Stimulated activated effector memory CD8-positive, alpha-beta T cell treated with anti-CD3 and anti-CD28 coated beads, Interleukin-12 subunit alpha, Interleukin-12 subunit beta, amount 100 ng/mL, for 72 hours (primary cell): ENCODE measurements around the gene WWTR1.

Experiments
- ATAC-seq: fragments of 150-1000 bp; cut with Tn5 transposase; 2 replicates; pipeline ENCODE4 v1.10.0; 2021
- DNase-seq, 2 donors: peaks; one replicate each; pipeline ENCODE4 v3.0.0; 2021 to 2022; ENCODE audit warnings: low spot score in 2 of 2
- H3K27ac Mint-ChIP-seq: one replicate; pipeline ENCODE4 v1.8.0; 2022; ENCODE audit warnings: mild to moderate bottlenecking, mixed read lengths
- H3K36me3 Mint-ChIP-seq: one replicate; pipeline ENCODE4 v1.8.0; 2022; ENCODE audit warnings: mild to moderate bottlenecking, mixed read lengths
- H3K4me1 Mint-ChIP-seq: one replicate; pipeline ENCODE4 v1.8.0; 2022; ENCODE audit warnings: mixed read lengths
- H3K4me3 Mint-ChIP-seq: one replicate; pipeline ENCODE4 v1.8.0; 2022; ENCODE audit warnings: mild to moderate bottlenecking, mixed read lengths
- H3K9me3 Mint-ChIP-seq: one replicate; pipeline ENCODE4 v1.8.0; 2022; ENCODE audit warnings: mixed read lengths

WWTR1 gene

GRCh38 chr3:149596134-149596770, 61.6 kb downstream of the WWTR1 start:
- Mint-ChIP-seq H3K36me3 (no peaks in the 10 kb centered on the region), H3K9me3 (no peaks in the 10 kb centered on the region), H3K4me3 (no peak overlapping the region), H3K27ac (no peak overlapping the region), H3K4me1 (no peaks in the 10 kb centered on the region)
- ATAC-seq (no peak), DNase-seq (no peak)

DNA sequence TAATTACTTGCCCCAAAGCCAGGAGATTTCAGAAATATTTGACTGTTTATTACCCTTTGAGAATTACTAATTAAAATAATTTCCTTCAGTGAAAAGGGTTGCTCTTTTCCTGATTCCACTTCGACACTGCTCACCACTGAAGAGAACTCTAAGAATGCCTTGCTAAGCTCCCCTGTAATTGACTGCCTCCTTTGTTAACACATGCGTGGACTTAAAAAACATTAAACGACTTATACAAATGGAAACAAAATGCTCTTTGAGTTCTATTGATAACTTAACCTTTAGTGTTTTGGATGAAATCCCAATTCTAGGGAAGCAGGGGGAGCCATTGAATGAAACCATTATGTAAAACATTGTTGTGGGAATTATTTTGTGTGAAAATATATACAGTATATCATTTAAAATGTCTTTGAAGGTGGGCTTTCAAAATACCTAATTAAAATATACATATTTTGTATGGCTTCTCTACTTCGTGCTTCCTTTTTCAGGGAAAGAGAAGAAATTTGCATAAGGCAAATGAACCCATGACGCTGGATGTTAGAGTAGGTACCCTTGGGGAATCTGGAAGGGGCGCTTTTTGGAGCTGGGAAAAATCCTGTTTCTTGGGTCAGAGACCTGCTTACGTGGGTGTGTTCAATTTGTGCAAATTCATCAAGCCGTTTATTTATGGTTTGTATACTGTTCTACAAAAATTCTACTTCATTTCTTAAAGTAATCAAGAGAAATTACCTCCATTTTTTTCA, 64.2 kb downstream of the WWTR1 start:
- H3K27ac Mint-ChIP-seq: no peak overlapping the region
- no peaks in the 10 kb centered on the region for H3K4me1 Mint-ChIP-seq
- no peak overlapping the region for H3K4me3 Mint-ChIP-seq
- H3K9me3 Mint-ChIP-seq: no peaks in the 10 kb centered on the region
- no peaks in the 10 kb centered on the region for H3K36me3 Mint-ChIP-seq
- DNase-seq (no peak), ATAC-seq (no peak)

DNA sequence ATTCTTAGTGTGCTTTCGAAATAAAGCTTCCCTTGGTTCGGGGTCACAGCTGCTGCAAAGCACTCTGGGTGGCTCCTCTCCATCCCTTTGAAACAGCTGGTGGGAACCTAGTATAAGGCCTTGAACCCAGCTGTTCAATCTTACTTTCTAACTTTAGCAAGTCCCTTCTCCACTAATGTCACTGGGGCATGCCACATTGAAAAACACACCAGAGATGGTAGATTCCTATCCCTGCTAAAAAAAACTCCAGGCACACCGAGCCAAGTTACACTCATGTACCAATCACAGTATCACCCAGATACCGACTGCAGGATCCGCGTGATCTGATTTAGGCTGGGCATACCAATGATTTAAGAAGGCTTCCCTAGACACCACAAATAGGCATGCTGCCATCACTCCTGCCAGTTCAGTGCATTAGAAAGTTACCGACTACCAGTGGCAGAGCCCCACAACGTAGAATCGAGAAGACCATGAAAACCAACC, 65.0 kb downstream of the WWTR1 start:
- DNase-seq: no peak
- no peak for ATAC-seq
- no peak overlapping the region for H3K4me3 Mint-ChIP-seq
- no peaks in the 10 kb centered on the region for H3K4me1 Mint-ChIP-seq
- H3K9me3 Mint-ChIP-seq: no peaks in the 10 kb centered on the region
- no peak overlapping the region for H3K27ac Mint-ChIP-seq
- no peaks in the 10 kb centered on the region for H3K36me3 Mint-ChIP-seq

DNA sequence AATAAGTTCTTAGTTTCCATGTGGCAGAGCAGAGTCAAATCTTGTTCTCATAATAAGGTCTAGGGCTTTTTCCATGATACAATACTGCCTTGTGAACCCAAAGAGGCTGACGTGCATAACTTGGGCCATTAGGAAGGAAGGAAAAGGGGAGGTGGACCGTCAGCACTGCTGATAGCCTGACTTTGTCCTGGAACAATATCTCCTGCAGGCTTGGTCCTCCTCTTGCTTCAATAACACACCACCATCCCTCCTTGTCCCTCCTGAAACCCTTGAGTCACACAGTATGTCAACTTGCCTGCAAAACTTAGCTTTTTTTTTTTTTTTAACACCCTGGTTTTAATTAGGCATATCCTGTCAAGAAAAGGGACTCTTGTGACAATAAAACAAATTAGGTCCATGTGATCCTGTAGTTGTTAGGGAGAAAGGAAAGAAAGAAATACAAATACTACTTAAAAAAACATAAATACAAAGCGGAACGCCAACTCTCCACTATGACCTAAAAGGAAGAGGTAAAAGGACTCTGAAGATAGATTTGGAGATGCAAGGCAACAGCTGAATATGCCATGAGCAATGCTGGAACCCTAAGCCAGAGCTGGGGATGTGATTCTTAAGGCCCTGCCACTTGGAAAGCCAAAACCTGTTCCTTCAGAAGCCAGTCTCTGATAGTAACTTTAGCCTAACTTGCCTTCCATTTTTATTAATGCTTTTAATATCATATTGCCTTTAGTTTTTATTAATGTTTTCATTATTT, 67.0 kb downstream of the WWTR1 start:
- ATAC-seq (no peak), DNase-seq (no peak)
- Mint-ChIP-seq H3K9me3 (no peaks in the 10 kb centered on the region), H3K27ac (no peak overlapping the region), H3K4me1 (no peaks in the 10 kb centered on the region), H3K36me3 (no peaks in the 10 kb centered on the region), H3K4me3 (no peak overlapping the region)

DNA sequence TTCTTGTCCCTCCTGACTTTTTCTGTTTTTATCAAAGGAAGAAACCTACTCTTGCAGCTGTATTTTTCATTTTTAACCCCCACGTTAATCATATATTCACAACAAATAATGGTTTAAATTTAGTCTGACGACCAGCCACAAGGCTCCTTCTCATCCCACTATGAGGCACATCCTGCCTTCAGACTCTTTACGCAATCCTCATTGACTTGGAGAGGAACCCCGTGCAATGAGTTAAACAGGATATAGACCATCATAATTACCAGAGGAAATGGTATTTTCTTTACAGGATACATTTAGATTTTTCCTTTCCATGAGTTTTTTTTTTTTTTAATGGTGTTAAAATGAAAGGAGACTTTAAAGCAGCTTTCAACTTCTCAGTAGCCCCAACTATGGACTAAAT, 68.5 kb downstream of the WWTR1 start:
- H3K9me3 Mint-ChIP-seq: no peaks in the 10 kb centered on the region
- DNase-seq (no peak), ATAC-seq (no peak)
- H3K36me3 Mint-ChIP-seq: no peaks in the 10 kb centered on the region
- H3K27ac Mint-ChIP-seq: no peak overlapping the region
- H3K4me1 Mint-ChIP-seq: no peaks in the 10 kb centered on the region
- no peak overlapping the region for H3K4me3 Mint-ChIP-seq

DNA sequence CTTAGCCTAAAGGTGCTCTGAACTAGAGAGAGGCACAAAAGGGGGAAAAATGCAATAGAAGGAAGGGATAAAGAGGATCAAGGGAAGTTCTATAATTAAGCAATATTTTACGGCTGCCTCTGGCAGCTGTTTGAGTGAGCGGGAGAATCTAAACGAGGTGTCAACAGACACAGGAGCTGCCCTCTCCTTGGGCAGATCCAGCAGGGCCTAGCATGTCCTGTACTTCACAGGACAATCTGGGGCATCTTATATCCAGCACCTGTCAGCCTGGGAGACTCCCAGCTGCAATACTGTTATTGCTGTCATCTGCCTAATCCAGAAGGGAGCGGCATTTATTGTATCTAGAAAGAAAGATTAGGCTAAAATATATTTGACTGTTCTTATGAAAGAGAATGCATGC, 68.9 kb downstream of the WWTR1 start:
- Mint-ChIP-seq H3K9me3 (no peaks in the 10 kb centered on the region), H3K4me1 (no peaks in the 10 kb centered on the region), H3K36me3 (no peaks in the 10 kb centered on the region), H3K27ac (no peak overlapping the region), H3K4me3 (no peak overlapping the region)
- ATAC-seq: no peak
- no peak for DNase-seq

GRCh38 chr3:149587383-149587782, 70.4 kb downstream of the WWTR1 start:
- no peaks in the 10 kb centered on the region for H3K4me1 Mint-ChIP-seq
- no peaks in the 10 kb centered on the region for H3K36me3 Mint-ChIP-seq
- H3K27ac Mint-ChIP-seq: no peak overlapping the region
- ATAC-seq (no peak), DNase-seq (no peak)
- H3K4me3 Mint-ChIP-seq: no peak overlapping the region
- no peaks in the 10 kb centered on the region for H3K9me3 Mint-ChIP-seq

GRCh38 chr3:149586871-149587270, 71.0 kb downstream of the WWTR1 start:
- H3K9me3 Mint-ChIP-seq: no peaks in the 10 kb centered on the region

GRCh38 chr3:149585401-149585726, 72.5 kb downstream of the WWTR1 start:
- Mint-ChIP-seq H3K36me3 (no peaks in the 10 kb centered on the region), H3K4me3 (no peak overlapping the region), H3K9me3 (no peaks in the 10 kb centered on the region), H3K27ac (no peak overlapping the region), H3K4me1 (peaks cover 14% of the 10 kb centered on the region)
- no peak for DNase-seq
- peak; percentile 51 for ATAC-seq

More at GRCh38 chr3:149586871-149587270, 71.0 kb downstream of the WWTR1 start:
- ATAC-seq (no peak), DNase-seq (no peak)
- H3K36me3 Mint-ChIP-seq: no peaks in the 10 kb centered on the region
- H3K27ac Mint-ChIP-seq: no peak overlapping the region
- H3K4me3 Mint-ChIP-seq: no peak overlapping the region
- H3K4me1 Mint-ChIP-seq: peaks cover under 1% of the 10 kb centered on the region

- Mint-ChIP-seq H3K9me3 (no peaks in the 10 kb centered on the region), H3K4me3 (no peak overlapping the region), H3K27ac (no peak overlapping the region), H3K36me3 (no peaks in the 10 kb centered on the region), H3K4me1 (peaks cover 25% of the 10 kb centered on the region)
- DNase-seq: no peak
- ATAC-seq: no peak
Measured at GRCh38 chr3:149583921-149584635, 73.7 kb downstream of the WWTR1 start.

DNA sequence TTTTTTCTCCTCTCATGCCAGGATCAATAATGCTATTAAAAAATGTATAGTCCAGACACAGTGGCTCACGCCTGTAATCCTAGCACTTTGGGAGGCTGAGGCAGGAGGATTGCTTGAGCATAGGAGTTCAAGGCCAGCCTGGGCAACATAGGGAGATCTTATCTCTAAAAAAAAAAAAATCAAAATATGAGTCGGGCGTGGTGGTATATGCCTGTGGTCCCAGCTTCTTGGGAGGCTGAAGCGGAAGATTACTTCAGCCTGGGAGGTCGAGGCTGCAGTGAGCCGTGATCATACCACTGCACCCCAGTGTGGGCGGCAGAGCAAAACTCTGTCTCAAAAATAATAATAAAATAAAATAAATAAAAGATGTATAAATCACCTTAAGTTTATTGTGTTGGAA, 75.4 kb downstream of the WWTR1 start:
- H3K9me3 Mint-ChIP-seq: no peaks in the 10 kb centered on the region
- no peak overlapping the region for H3K4me3 Mint-ChIP-seq
- no peak overlapping the region for H3K27ac Mint-ChIP-seq
- ATAC-seq: no peak
- peaks cover 25% of the 10 kb centered on the region for H3K4me1 Mint-ChIP-seq
- H3K36me3 Mint-ChIP-seq: no peaks in the 10 kb centered on the region
- DNase-seq: no peak

- H3K27ac Mint-ChIP-seq: no peak overlapping the region
- no peaks in the 10 kb centered on the region for H3K9me3 Mint-ChIP-seq
- ATAC-seq (peak; percentile 61), DNase-seq (no peak)
- H3K36me3 Mint-ChIP-seq: no peaks in the 10 kb centered on the region
- H3K4me1 Mint-ChIP-seq: peaks cover 25% of the 10 kb centered on the region
- H3K4me3 Mint-ChIP-seq: no peak overlapping the region
Measured at GRCh38 chr3:149581681-149582370, 76.0 kb downstream of the WWTR1 start.

GRCh38 chr3:149581248-149581647, 76.6 kb downstream of the WWTR1 start:
- H3K36me3 Mint-ChIP-seq: no peaks in the 10 kb centered on the region
- H3K4me3 Mint-ChIP-seq: peak overlapping the region; percentile 14
- no peaks in the 10 kb centered on the region for H3K9me3 Mint-ChIP-seq
- DNase-seq (no peak), ATAC-seq (no peak)
- peak overlapping the region; percentile 38 for H3K27ac Mint-ChIP-seq
- H3K4me1 Mint-ChIP-seq: peaks cover 29% of the 10 kb centered on the region

DNA sequence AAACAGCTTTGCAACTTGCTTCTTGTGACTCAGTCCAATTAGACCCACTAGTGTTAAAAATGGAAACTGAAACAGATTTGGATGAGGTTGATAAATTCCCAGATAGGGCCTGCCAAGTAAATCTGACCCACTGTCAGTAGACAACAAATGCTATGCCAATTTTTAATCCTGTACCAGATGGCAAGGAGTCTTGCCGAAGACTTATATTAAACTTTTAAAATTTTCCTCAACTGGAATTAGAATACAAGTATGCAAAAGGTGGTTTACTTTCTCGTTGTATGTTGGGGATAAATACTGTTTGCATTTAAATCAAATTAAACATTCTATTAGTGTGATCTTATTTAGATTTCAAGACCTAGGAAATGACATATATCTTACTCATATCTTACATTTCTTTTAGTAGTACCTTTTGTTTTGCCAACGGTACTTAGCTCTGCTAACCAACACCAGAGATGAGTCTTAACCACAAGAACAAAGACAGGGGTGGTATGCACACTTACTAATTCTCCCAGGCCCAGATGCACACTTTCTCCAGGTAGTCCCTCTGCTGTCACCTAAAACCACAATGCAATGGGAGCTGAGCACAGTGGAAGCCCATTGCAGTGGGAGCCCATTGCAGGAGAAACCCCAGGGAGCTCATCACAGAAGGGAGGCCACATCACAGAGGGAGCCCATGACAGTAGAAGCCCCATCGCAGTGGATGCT, 77.8 kb downstream of the WWTR1 start:
- H3K4me1 Mint-ChIP-seq: peaks cover 34% of the 10 kb centered on the region
- DNase-seq (peak in 1 of 2 donors; percentile 66), ATAC-seq (peak; percentile 92)
- H3K27ac Mint-ChIP-seq: peak overlapping the region; percentile 50
- H3K36me3 Mint-ChIP-seq: no peaks in the 10 kb centered on the region
- peak overlapping the region; percentile 5 for H3K4me3 Mint-ChIP-seq
- H3K9me3 Mint-ChIP-seq: no peaks in the 10 kb centered on the region
